IPS-NIHi7 (cell line): ENCODE results near the gene MYEOV.

ENCODE experiments used
- DNase-seq: peaks from one replicate; pipeline ENCODE4 v3.0.0; 2012; ENCODE audit warnings: mixed read lengths; ENCODE audit errors: extremely low spot score

MYEOV gene

GRCh38 chr11:69286374-69287371, 7.3 kb upstream of the MYEOV start:
- no peak for DNase-seq

- DNase-seq = no peak
Measured at GRCh38 chr11:69287968-69288882, 5.7 kb upstream of the MYEOV start.

- DNase-seq = no peak
Measured at GRCh38 chr11:69288883-69289242, 5.1 kb upstream of the MYEOV start.

GRCh38 chr11:69290806-69291205, 3.1 kb upstream of the MYEOV start:
- DNase-seq = no peak

- no peak for DNase-seq
Measured at GRCh38 chr11:69291459-69292110, 2.4 kb upstream of the MYEOV start.

- peak; percentile 79 for DNase-seq
Measured at GRCh38 chr11:69292221-69292648, 1.7 kb upstream of the MYEOV start.

- peak; percentile 65 for DNase-seq
Measured at GRCh38 chr11:69293087-69293486, 868 bp upstream of the MYEOV start.

GRCh38 chr11:69294571-69295078, 670 bp downstream of the MYEOV start:
- no peak for DNase-seq

GRCh38 chr11:69295079-69295994, 1.4 kb downstream of the MYEOV start:
- DNase-seq = no peak

GRCh38 chr11:69295995-69296889, 2.3 kb downstream of the MYEOV start:
- DNase-seq = no peak

GRCh38 chr11:69296890-69297786, 3.2 kb downstream of the MYEOV start:
- no peak for DNase-seq

GRCh38 chr11:69297787-69298266, 3.9 kb downstream of the MYEOV start:
- no peak for DNase-seq

GRCh38 chr11:69298267-69299022, 4.5 kb downstream of the MYEOV start:
- no peak for DNase-seq

GRCh38 chr11:69299023-69299461, 5.1 kb downstream of the MYEOV start:
- DNase-seq = no peak

GRCh38 chr11:69299572-69299971, 5.6 kb downstream of the MYEOV start:
- no peak for DNase-seq

GRCh38 chr11:69300120-69301060, 6.4 kb downstream of the MYEOV start:
- DNase-seq = no peak
